CD4-positive, alpha-beta T cell treated with Interleukin-2 at 100 ng/mL for 4 hours (primary cell): Measurements from ENCODE around the gene OR12D2.
"Not testable (repeated sequence)": the region's sequence is repeated elsewhere in the genome, so short reads cannot be mapped to it uniquely, and the experiment has no call there.

Experiments
- DNase-seq: peaks from one replicate; pipeline ENCODE4 v3.0.0-alpha.2; 2020; ENCODE audit warnings: low spot score

OR12D2 gene

GRCh38 chr6:29395331-29395730, at the start of gene OR12D2:
Gene OR12D2 (plus strand): TSS chr6:29395631. CDS start chr6:29396700, 1,069 bp downstream.
- DNase-seq, result no peak

- DNase-seq, result not testable (repeated sequence)
Observed at GRCh38 chr6:29349348-29349747, 46.1 kb upstream of the OR12D2 start.

GRCh38 chr6:29354980-29355379, 40.5 kb upstream of the OR12D2 start:
- DNase-seq, result no peak

- DNase-seq, result no peak
Observed at GRCh38 chr6:29355603-29356002, 39.8 kb upstream of the OR12D2 start.

- no peak for DNase-seq
Observed at GRCh38 chr6:29368765-29369164, 26.7 kb upstream of the OR12D2 start, which contains the start of gene OR5V1. Gene OR5V1 (minus strand): TSS chr6:29368865. CDS start chr6:29356195, 12,670 bp downstream.

- DNase-seq, result no peak
Observed at GRCh38 chr6:29375191-29375590, 20.2 kb upstream of the OR12D2 start, which contains the start of gene OR12D3. Gene OR12D3 (minus strand): TSS chr6:29375291. CDS start chr6:29375287, 4 bp downstream.

GRCh38 chr6:29376003-29376402, 19.4 kb upstream of the OR12D2 start:
- DNase-seq, result no peak

GRCh38 chr6:29388533-29388932, 6.9 kb upstream of the OR12D2 start:
- no peak for DNase-seq

GRCh38 chr6:29399525-29399924, 4.1 kb downstream of the OR12D2 start:
- DNase-seq, result no peak

GRCh38 chr6:29403801-29404200, 8.4 kb downstream of the OR12D2 start:
- DNase-seq, result no peak

GRCh38 chr6:29414588-29414987, 19.2 kb downstream of the OR12D2 start, which contains the start of gene OR12D1:
Gene OR12D1 (plus strand): TSS chr6:29414928.
- no peak for DNase-seq

- DNase-seq, result no peak
Observed at GRCh38 chr6:29419516-29419915, 24.1 kb downstream of the OR12D2 start.

GRCh38 chr6:29424168-29424567, 28.7 kb downstream of the OR12D2 start:
- DNase-seq, result no peak

- no peak for DNase-seq
Observed at GRCh38 chr6:29424575-29424974, 29.1 kb downstream of the OR12D2 start.

- no peak for DNase-seq
Observed at GRCh38 chr6:29425075-29425474, 29.6 kb downstream of the OR12D2 start.

GRCh38 chr6:29426654-29427053, 31.2 kb downstream of the OR12D2 start:
- DNase-seq, result no peak

- DNase-seq, result not testable (repeated sequence)
Observed at GRCh38 chr6:29436730-29437129, 41.3 kb downstream of the OR12D2 start.

GRCh38 chr6:29439006-29439405, 43.6 kb downstream of the OR12D2 start, which contains the start of gene OR10C1:
Gene OR10C1 (plus strand): TSS chr6:29439306. CDS start chr6:29440016, 710 bp downstream.
- no peak for DNase-seq

GRCh38 chr6:29442719-29443118, 47.3 kb downstream of the OR12D2 start:
- no peak for DNase-seq

GRCh38 chr6:29444031-29444430, 48.6 kb downstream of the OR12D2 start:
- not testable (repeated sequence) for DNase-seq
